HG03060 (cell line): Measurements from ENCODE around the gene ATP9B.
"Not testable (repeated sequence)": the region's sequence is repeated elsewhere in the genome, so short reads cannot be mapped to it uniquely, and the experiment has no call there.

ENCODE experiments used
- ATAC-seq: cut with Tn5 transposase; IDR thresholded peaks from one replicate; pipeline ENCODE4 v1.9.1; 2021; ENCODE audit warnings: low read depth, moderate number of reproducible peaks; ENCODE audit not compliant: unreplicated experiment

ATP9B gene

GRCh38 chr18:79321625-79322405 lies 252.6 kb downstream of the ATP9B start:
- no peak for ATAC-seq

- ATAC-seq, result no peak
Measured at GRCh38 chr18:79322441-79322840, 253.2 kb downstream of the ATP9B start.

- ATAC-seq, result no peak
Measured at GRCh38 chr18:79323471-79323870, 254.3 kb downstream of the ATP9B start.

GRCh38 chr18:79326413-79327198 lies 257.4 kb downstream of the ATP9B start:
- ATAC-seq, result no peak

- no peak for ATAC-seq
Measured at GRCh38 chr18:79327199-79327721, 258.1 kb downstream of the ATP9B start.

- ATAC-seq, result not testable (repeated sequence)
Measured at GRCh38 chr18:79327915-79328314, 258.7 kb downstream of the ATP9B start.

- ATAC-seq, result no peak
Measured at GRCh38 chr18:79328887-79329286, 259.7 kb downstream of the ATP9B start.

- no peak for ATAC-seq
Measured at GRCh38 chr18:79329786-79330185, 260.6 kb downstream of the ATP9B start.

- ATAC-seq, result no peak
Measured at GRCh38 chr18:79332646-79333045, 263.5 kb downstream of the ATP9B start.

- ATAC-seq, result no peak
Measured at GRCh38 chr18:79333046-79333445, 263.9 kb downstream of the ATP9B start.

GRCh38 chr18:79334496-79335233 lies 265.5 kb downstream of the ATP9B start:
- no peak for ATAC-seq

GRCh38 chr18:79335833-79336360 lies 266.7 kb downstream of the ATP9B start:
- no peak for ATAC-seq

- ATAC-seq, result no peak
Measured at GRCh38 chr18:79336556-79337142, 267.5 kb downstream of the ATP9B start.

GRCh38 chr18:79337184-79337583 lies 268.0 kb downstream of the ATP9B start:
- no peak for ATAC-seq

- ATAC-seq, result no peak
Measured at GRCh38 chr18:79337620-79338019, 268.4 kb downstream of the ATP9B start.

GRCh38 chr18:79339094-79339908 lies 270.1 kb downstream of the ATP9B start:
- ATAC-seq, result no peak

GRCh38 chr18:79343567-79344207 lies 274.5 kb downstream of the ATP9B start:
- no peak for ATAC-seq

GRCh38 chr18:79344208-79344581 lies 275.0 kb downstream of the ATP9B start:
- no peak for ATAC-seq

- no peak for ATAC-seq
Measured at GRCh38 chr18:79345366-79345765, 276.2 kb downstream of the ATP9B start.
